Measurements from ENCODE around the gene VMP1. TPM values are rescaled to one million over a fixed set of nuclear protein-coding genes. Genes with fewer than 3 reads are reported as not detected.
"Not testable (repeated sequence)": the region's sequence is repeated elsewhere in the genome, so short reads cannot be mapped to it uniquely, and the experiment has no call there.

Gene VMP1
- total RNA-seq, 1 experiment from 2014 or later = 107 TPM

GRCh38 chr17:59802160-59802559, 94.7 kb downstream of the VMP1 start:
- Histone ChIP-seq H3K27me3 (replicated peaks; ENCODE audit: insufficient read depth, low read depth, low read length, poor library complexity) (no peaks in the 10 kb centered on the region), H3K36me3 (ENCODE audit: insufficient read depth, low read length, poor library complexity, severe bottlenecking) (no peaks in the 10 kb centered on the region), H3K9me3 (ENCODE audit: low read depth, low read length, poor library complexity, severe bottlenecking) (no peaks in the 10 kb centered on the region), H3K27ac (ENCODE audit: low read depth, low read length, poor library complexity, severe bottlenecking) (no peak overlapping the region), H3K4me1 (ENCODE audit: insufficient read depth, low read length, poor library complexity, severe bottlenecking) (peaks cover 29% of the 10 kb centered on the region), H3K4me3 (ENCODE audit: low read depth, low read length, poor library complexity, severe bottlenecking) (no peak overlapping the region)
- TF ChIP-seq CTCF (conservative IDR thresholded peaks at IDR 0.05; ENCODE audit: low read depth, low read length) (no peak), EZH2 (IDR thresholded peaks at IDR 0.05; ENCODE audit: borderline replicate concordance, low read depth, low read length, poor library complexity, severe bottlenecking) (no peak)
- POLR2A ChIA-PET (ENCODE audit: low non-redundant PET) = no interaction called here
- intact Hi-C loops (cut with micrococcal nuclease; ENCODE audit: unreplicated experiment) = loop anchor here (5.0 kb wide), 1 partner anchor 35 kb away; no protein-coding TSS in a partner anchor
- DNase-seq (ENCODE audit: low spot score) = no peak
- BruUV-seq (replicated peaks) = no TSS peak
- CTCF ChIA-PET = no interaction called here

- intact Hi-C loops (cut with micrococcal nuclease; ENCODE audit: unreplicated experiment) = loop anchor here (2.0 to 5.0 kb wide), 2 partner anchors 20 to 32 kb away; no protein-coding TSS in a partner anchor
- CTCF ChIA-PET = no interaction called here
- H3K4me1 ChIP-seq (ENCODE audit: insufficient read depth, low read length, poor library complexity, severe bottlenecking) = peaks cover 34% of the 10 kb centered on the region
- H3K4me3 ChIP-seq (ENCODE audit: low read depth, low read length, poor library complexity, severe bottlenecking) = peak overlapping the region; percentile 39
- H3K27me3 ChIP-seq (replicated peaks; ENCODE audit: insufficient read depth, low read depth, low read length, poor library complexity) = no peaks in the 10 kb centered on the region
- no peak for TF ChIP-seq CTCF (conservative IDR thresholded peaks at IDR 0.05; ENCODE audit: low read depth, low read length)
- TF ChIP-seq EZH2 (IDR thresholded peaks at IDR 0.05; ENCODE audit: borderline replicate concordance, low read depth, low read length, poor library complexity, severe bottlenecking) = no peak
- DNase-seq (ENCODE audit: low spot score) = peak; percentile 87
- H3K27ac ChIP-seq (ENCODE audit: low read depth, low read length, poor library complexity, severe bottlenecking) = peak overlapping the region; percentile 87
- POLR2A ChIA-PET (ENCODE audit: low non-redundant PET) = interaction anchor here (0.7 kb wide), 2 partner anchors 14 to 33 kb away, joined by 3 to 6 read pairs; no protein-coding TSS in a partner anchor
- BruUV-seq (replicated peaks) = no TSS peak
- H3K9me3 ChIP-seq (ENCODE audit: low read depth, low read length, poor library complexity, severe bottlenecking) = no peaks in the 10 kb centered on the region
- H3K36me3 ChIP-seq (ENCODE audit: insufficient read depth, low read length, poor library complexity, severe bottlenecking) = no peaks in the 10 kb centered on the region
Measured at GRCh38 chr17:59804901-59805465, 97.5 kb downstream of the VMP1 start.

DNA sequence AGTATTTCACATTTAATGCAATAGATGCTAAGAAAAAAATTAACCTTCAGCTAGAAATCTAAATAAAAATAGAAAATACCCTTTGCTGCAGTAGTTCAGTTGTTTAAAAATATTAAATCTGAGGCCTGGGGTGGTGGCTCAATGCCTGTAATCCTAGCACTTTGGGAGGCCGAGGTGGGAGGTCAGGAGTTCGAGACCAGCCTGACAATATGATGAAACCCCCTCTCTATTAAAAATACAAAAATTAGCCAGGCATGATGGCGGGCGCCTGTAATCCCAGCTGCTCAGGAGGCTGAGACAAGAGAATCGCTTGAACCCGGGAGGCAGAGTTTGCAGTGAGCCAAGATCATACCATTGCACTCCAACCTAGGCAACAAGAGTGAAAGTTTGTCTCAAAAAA, 98.9 kb downstream of the VMP1 start:
- H3K4me3 ChIP-seq (ENCODE audit: low read depth, low read length, poor library complexity, severe bottlenecking); intact Hi-C loops (cut with micrococcal nuclease; ENCODE audit: unreplicated experiment); H3K27ac ChIP-seq (ENCODE audit: low read depth, low read length, poor library complexity, severe bottlenecking); BruUV-seq (replicated peaks); DNase-seq (ENCODE audit: low spot score); H3K9me3 ChIP-seq (ENCODE audit: low read depth, low read length, poor library complexity, severe bottlenecking); CTCF ChIA-PET; H3K36me3 ChIP-seq (ENCODE audit: insufficient read depth, low read length, poor library complexity, severe bottlenecking); H3K27me3 ChIP-seq (replicated peaks; ENCODE audit: insufficient read depth, low read depth, low read length, poor library complexity): not testable (repeated sequence)
- peaks cover 34% of the 10 kb centered on the region for H3K4me1 ChIP-seq (ENCODE audit: insufficient read depth, low read length, poor library complexity, severe bottlenecking)
- POLR2A ChIA-PET (ENCODE audit: low non-redundant PET) = interaction anchor here (0.6 kb wide), 1 partner anchor 32 kb away, joined by 3 read pairs; no protein-coding TSS in a partner anchor

Data from A673 (cell line).